ENCODE measurements around the gene DAAM2. TPM values are rescaled to one million over a fixed set of nuclear protein-coding genes. Genes with fewer than 3 reads are reported as not detected.

The DAAM2 gene
- total RNA-seq, 4 donors from 2014 or later: 15.7 to 31.6 (median 20.7) TPM

- Histone ChIP-seq H3K36me3 (no peaks in the 10 kb centered on the region), H3K4me1 (no peaks in the 10 kb centered on the region), H3K4me3 (no peak overlapping the region), H3K27ac (no peak overlapping the region), H3K9me3 (no peaks in the 10 kb centered on the region), H3K27me3 (no peaks in the 10 kb centered on the region)
- in situ Hi-C loops (cut with MboI; ENCODE audit: low pct_ligation_motif_present in 1 of 4, low pct_unique_long_range_greater_than_20kb in 1 of 4, low sequenced_read_pairs in 3 of 4) (no loop called here), intact Hi-C loops (cut with DNase I; ENCODE audit: low total_unique reads) (no loop called here)
- TF ChIP-seq POLR2AphosphoS5 (IDR thresholded peaks at IDR 0.05) (no peak), CTCF (IDR thresholded peaks at IDR 0.05) (no peak), EP300 (IDR thresholded peaks at IDR 0.05; ENCODE audit: low read depth) (no peak), POLR2A (IDR thresholded peaks at IDR 0.05) (no peak)
- no peak for DNase-seq
- 81% methylated on average over 2 of the region's 2 CpGs; no CpG with 5 or more reads in 1 of the 2 donors for WGBS, 2 donors (ENCODE audit: low coverage in 1 of 2)
Observed at GRCh38 chr6:39778581-39779255, 13.5 kb upstream of the DAAM2 start.

GRCh38 chr6:39785281-39785680 lies 6.9 kb upstream of the DAAM2 start:
- Histone ChIP-seq H3K27me3 (no peaks in the 10 kb centered on the region), H3K4me3 (no peak overlapping the region), H3K36me3 (no peaks in the 10 kb centered on the region), H3K4me1 (no peaks in the 10 kb centered on the region), H3K9me3 (no peaks in the 10 kb centered on the region), H3K27ac (no peak overlapping the region)
- no peak for DNase-seq
- in situ Hi-C loops (cut with MboI; ENCODE audit: low pct_ligation_motif_present in 1 of 4, low pct_unique_long_range_greater_than_20kb in 1 of 4, low sequenced_read_pairs in 3 of 4) (no loop called here), intact Hi-C loops (cut with DNase I; ENCODE audit: low total_unique reads) (no loop called here)
- TF ChIP-seq EP300 (IDR thresholded peaks at IDR 0.05; ENCODE audit: low read depth): no peak
- TF ChIP-seq CTCF (IDR thresholded peaks at IDR 0.05): no peak
- no peak for TF ChIP-seq POLR2A (IDR thresholded peaks at IDR 0.05)
- TF ChIP-seq POLR2AphosphoS5 (IDR thresholded peaks at IDR 0.05): no peak
- 73 to 80% methylated on average over 2 of the region's 2 CpGs for WGBS, 2 donors (ENCODE audit: low coverage in 1 of 2)

GRCh38 chr6:39786649-39787048 lies 5.5 kb upstream of the DAAM2 start:
- in situ Hi-C loops (cut with MboI; ENCODE audit: low pct_ligation_motif_present in 1 of 4, low pct_unique_long_range_greater_than_20kb in 1 of 4, low sequenced_read_pairs in 3 of 4): no loop called here
- peaks cover 5% of the 10 kb centered on the region for H3K27me3 ChIP-seq
- H3K9me3 ChIP-seq: no peaks in the 10 kb centered on the region
- no peak overlapping the region for H3K4me3 ChIP-seq
- no peak for DNase-seq
- no peak overlapping the region for H3K27ac ChIP-seq
- 65 to 80% methylated on average over 1 of the region's 1 CpG for WGBS, 2 donors (ENCODE audit: low coverage in 1 of 2)
- intact Hi-C loops (cut with DNase I; ENCODE audit: low total_unique reads): no loop called here
- TF ChIP-seq EP300 (IDR thresholded peaks at IDR 0.05; ENCODE audit: low read depth): no peak
- no peak for TF ChIP-seq POLR2AphosphoS5 (IDR thresholded peaks at IDR 0.05)
- TF ChIP-seq POLR2A (IDR thresholded peaks at IDR 0.05): no peak
- TF ChIP-seq CTCF (IDR thresholded peaks at IDR 0.05): no peak
- H3K36me3 ChIP-seq: no peaks in the 10 kb centered on the region
- peaks cover under 1 to 8% (median 3%) of the 10 kb centered on the region in 4 donors for H3K4me1 ChIP-seq

GRCh38 chr6:39787322-39787721 lies 4.9 kb upstream of the DAAM2 start:
- peaks cover 5 to 13% (median 9%) of the 10 kb centered on the region in 4 donors for H3K4me1 ChIP-seq
- WGBS, 2 donors (ENCODE audit: low coverage in 1 of 2): 60 to 77% methylated on average over 1 to 8 of the region's 8 CpGs
- no peak overlapping the region for H3K4me3 ChIP-seq
- H3K27me3 ChIP-seq: peaks cover 12% of the 10 kb centered on the region
- H3K9me3 ChIP-seq: no peaks in the 10 kb centered on the region
- TF ChIP-seq POLR2AphosphoS5 (IDR thresholded peaks at IDR 0.05): no peak
- no peak for TF ChIP-seq CTCF (IDR thresholded peaks at IDR 0.05)
- TF ChIP-seq POLR2A (IDR thresholded peaks at IDR 0.05): no peak
- no peak for TF ChIP-seq EP300 (IDR thresholded peaks at IDR 0.05; ENCODE audit: low read depth)
- no peaks in the 10 kb centered on the region for H3K36me3 ChIP-seq
- H3K27ac ChIP-seq: no peak overlapping the region
- intact Hi-C loops (cut with DNase I; ENCODE audit: low total_unique reads): no loop called here
- DNase-seq: no peak
- in situ Hi-C loops (cut with MboI; ENCODE audit: low pct_ligation_motif_present in 1 of 4, low pct_unique_long_range_greater_than_20kb in 1 of 4, low sequenced_read_pairs in 3 of 4): no loop called here
